Measurements from ENCODE around the gene NHEJ1.

GRCh38 chr2:219027511-219028055, 133.0 kb downstream of the NHEJ1 start:
- TF ChIP-seq POLR2A (IDR thresholded peaks at IDR 0.05): no peak
- TF ChIP-seq CTCF (IDR thresholded peaks at IDR 0.05): no peak
